T-helper 2 cell (primary cell): ENCODE measurements around the gene NKAPL.

Experiments
- DNase-seq, 5 experiments: peaks; one replicate each; pipeline versions ENCODE4 v3.0.0 to v3.0.0-alpha.2; 2012 to 2022

The NKAPL gene

DNA sequence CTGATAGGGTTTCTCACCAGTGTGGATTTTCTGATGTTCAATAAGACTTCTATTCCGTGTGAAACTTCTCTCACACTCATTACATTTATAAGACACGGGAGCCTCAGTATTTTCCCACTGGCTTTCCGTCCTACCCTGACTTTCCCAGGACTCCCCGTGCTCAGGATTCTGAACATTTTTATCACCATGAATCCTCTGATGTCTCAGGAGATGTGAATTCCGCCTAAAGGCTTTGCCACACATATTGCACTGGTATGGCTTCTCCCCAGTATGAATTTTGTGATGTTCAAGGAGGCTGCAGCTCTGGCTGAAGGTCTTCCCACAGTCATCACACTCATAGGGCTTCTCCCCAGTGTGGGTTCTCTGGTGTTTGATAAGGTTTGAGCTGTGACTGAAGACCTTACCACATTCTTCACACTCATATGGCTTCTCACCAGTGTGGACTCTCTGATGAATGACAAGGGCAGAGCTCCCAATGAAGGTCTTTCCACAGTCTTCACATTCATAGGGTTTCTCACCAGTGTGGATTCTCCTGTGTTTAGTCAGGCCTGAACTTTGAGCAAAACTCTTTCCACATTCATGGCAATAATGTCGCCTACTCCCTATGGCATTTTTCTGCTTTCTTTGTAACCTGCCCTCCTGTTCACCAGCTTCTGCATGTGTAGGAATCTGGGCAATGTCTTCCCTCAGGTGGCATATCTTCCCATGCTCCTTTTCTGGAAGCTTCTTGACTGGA lies 13.7 kb upstream of the NKAPL start:
- DNase-seq, result no peak

DNA sequence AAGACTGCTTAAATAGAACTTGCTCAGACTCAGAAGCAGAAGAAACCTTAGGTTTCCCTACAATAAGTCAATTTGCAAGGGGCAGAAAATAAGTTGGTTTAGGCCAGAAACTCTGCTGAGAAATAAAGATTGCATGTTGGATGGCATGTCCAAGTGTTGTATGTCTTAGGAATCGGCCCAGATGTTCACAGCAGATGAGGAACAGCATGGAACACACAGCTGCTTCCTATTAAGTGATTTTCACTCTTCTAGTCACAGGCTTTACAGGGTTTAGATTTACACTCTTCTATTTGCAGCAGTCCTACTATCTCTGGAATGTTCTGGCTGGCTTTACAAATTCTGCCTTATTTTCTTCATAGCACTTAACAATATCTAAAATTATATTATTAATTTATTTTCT lies 10.2 kb upstream of the NKAPL start:
- DNase-seq, result no peak

DNA sequence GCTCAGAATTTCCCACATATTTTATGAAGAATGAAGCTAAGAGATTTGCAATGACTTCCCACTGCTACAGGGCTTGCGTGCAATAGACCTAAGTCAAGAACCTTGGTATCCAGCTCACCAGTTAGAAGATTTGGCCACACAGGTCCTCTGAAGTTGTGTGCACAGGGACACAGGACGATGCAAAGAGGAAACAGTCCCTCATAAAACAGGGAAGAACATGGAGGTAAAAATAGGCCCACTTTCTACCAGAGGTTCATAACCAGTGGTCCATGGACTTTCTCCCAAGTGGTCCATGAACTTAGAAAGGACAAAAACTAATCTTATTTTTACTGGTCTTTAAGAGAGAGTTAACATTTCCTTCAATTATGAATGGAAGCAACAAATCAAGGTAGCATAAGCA lies 8.3 kb upstream of the NKAPL start:
- no peak for DNase-seq

DNA sequence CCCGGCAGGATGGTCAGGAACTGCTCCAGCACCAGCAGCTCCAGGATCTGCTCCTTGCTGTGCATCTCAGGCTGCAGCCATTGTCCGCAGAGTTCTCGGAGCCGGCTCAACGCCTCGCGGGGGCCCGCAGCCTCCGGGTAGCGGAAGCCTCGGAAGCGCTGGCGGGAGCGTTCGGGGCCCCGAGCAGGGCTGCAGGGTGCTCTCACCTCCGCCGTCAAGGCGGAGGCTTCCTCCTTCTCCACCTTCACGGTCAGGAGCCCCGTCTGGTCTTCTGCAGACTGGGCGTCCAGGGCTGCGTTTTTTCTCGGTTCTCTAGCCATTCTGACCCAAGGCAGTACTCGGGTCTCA lies 7.5 kb upstream of the NKAPL start:
- peak in 3 of 5 experiments; percentile 6 to 68 (median 24) for DNase-seq

DNA sequence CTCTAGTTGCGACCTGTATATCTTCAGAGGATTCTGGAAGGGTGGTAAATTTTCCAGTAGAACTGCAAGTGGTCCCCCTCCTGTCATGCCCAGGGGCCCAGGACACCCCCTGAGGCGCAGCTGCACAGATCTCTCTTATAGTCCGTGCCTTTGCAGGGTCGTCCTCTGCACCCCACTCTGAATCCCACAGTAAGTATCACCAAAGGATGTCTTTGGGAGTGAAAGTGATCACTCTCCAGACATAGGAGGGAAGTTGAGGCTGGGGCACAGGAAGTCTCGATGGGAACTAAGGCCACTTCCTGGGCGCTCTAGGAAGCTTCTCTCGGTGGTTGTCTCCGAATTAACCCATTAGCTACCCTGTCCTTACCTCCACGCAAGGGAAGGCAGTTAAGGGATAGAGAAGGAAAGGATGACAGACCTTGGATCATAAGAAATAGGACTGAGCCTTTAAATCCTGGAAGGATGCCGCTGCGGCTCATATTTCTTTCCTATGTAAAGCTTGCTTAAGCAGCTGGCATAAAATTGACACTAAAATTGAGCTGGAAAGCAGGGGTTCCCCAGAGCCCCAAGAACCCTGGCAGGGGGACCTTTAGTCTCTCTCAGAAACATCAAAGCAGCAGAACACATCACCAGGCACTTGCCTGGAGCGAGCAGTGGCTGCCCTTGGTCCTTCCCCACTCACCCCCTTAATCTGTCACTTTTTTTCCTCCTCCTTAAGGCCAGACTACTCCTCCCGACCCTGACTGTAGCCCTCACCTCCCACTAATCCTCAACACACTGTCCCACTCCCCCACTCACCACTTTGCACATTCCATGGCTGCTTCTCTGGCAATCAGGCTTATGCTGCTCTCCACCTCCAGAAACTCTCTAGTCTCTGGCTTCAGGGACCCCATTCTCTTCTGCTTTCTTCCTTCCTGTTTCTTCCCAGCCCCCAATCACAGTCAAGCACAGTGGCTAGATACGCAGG lies 6.8 kb upstream of the NKAPL start, which contains the start of gene ZKSCAN4:
ZKSCAN4 (minus strand) TSS at position 261 of the 967 bp plus-strand sequence. CDS start 289 bp downstream, outside the sequence.
- DNase-seq, result peak in 4 of 5 experiments; percentile 59 to 92 (median 70)

DNA sequence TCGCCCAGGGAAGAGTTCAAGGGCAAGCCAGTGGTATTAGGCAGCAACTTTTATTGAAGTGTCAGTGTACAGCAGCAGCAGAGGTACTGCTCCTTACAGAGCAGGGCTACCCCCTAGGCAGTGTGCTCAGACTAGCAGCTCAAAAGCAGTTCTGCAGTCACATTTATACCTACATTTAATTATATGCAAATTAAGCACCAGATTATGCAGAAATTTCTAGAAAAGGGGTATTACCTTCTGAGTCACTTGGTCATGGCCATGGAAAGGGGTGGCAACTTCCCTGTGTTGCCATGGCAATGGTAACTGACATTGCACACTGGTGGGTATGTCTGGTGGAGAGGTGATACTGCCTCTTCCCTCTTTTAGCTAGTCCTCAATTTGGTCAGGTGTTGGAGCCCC lies 5.0 kb upstream of the NKAPL start:
- peak in 1 of 5 experiments; percentile 21 for DNase-seq

DNA sequence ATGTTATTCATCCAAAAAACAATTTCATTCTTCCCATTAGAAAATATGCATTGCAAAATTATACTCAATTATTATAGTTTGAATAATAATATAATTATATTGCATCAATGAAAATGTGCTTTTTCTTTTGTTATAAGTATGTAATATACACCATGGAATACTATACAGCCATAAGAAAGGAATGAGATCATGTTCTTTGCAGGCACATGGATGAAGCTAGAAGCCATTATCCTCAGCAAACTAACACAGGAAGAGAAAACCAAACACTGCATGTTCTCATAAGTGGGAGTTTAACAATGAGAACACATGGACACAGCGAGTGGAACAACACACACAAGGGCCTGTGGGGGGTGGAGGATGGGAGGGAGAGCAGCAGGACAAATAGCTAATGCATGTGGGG lies 2.1 kb upstream of the NKAPL start:
- DNase-seq, result no peak

DNA sequence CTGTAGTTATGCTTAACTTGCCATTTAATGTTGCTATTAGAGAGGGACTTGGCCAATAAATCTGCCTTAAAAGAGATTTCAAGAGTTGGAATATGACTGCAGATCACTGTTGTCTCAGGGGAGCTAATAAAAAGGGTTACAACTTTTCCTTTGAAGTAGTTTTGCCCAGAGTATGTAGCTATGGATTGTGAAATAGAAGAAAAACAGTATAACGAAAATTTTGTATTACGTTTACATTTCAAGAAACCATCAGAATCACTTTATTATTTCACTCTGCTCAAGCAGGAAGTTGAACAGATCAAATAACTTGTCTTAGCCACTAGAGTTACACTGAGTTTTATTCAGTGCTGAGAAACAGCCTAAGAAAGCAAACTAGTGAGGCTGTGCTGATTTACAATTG lies 4.8 kb downstream of the NKAPL start:
- no peak for DNase-seq

DNA sequence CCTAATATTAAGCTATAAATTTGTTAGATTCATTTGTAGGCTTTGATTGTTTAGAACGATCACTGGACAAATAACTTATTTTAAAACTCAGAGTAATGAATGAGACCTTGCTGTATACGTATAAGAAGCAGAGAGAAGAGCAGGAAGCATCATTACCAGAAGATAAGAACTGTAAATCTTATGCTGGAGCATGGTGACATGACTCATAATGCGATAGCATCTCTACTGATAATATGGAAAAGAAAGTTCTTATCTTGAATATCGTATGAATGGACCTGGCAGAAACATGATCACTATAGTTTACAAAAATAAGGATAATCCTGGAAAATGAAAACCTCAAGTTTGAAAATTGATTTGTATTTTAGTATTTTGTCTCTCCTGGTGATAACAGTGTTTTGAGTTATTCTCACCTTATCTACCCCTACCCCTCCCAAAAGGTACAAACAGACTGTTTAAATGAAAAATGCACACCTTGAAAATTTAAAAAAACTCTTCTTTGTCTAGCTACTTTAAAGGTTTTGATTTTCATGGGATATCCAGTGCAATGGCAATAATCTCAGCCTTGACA lies 5.8 kb downstream of the NKAPL start:
- DNase-seq, result peak in 1 of 5 experiments; percentile 45

DNA sequence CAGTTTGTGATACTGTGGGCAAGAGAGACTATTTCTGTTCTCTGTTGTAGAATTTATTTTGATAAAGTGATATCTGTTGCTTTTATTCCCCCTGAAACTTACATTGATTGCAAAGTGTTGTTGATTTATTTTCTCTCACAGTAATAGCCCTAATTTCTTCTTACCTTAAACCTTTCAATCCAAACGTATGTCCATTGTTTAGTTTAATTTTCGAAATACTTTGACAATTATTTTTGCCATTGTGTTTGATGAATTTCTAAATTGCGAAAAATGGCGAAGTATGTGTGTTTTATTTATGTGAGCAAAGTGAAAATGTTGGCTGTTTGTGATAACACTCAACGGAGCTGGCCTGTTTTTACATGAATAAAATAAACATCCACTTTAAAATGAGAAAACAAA lies 7.5 kb downstream of the NKAPL start:
- no peak for DNase-seq

DNA sequence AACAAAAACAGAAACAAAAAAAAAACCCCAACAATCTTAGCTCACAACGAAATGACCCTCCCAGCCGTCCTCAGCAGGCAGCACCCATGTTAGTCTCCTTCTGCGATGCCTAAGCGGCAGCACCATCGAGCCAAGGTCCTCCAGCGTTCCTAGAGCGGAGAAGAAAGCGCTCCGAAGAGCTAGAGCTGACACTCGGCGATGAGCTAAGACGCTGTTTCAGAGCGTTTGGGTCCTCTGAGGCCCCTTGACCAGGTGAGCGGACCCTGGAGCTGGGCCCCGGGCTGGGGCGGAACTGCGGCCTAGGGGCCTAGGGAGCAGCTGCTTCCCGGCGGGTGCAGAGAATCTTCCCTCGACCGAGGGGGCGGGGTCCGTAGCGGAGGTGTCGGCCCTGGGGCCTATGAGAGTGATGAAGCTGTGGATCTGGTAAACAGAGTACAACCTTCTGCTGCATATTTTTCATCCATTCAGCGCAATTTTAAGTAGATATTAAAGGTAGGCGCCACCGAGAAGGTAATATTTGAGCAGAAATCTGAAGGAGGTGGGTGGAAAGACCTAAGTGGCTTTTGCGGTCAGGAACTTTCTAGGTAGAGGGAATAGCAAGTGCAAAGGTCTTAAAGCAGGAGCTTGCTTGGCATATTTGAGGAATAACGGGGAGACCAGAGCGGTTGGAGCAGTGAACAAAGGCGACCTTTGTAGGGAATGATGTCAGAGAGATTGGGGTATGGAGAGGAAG lies 8.0 kb downstream of the NKAPL start, which contains the start of gene ZSCAN26:
ZSCAN26 (plus strand) TSS at position 182 of the 733 bp plus-strand sequence. CDS start 4,777 bp downstream, outside the sequence.
- DNase-seq, result peak; percentile 37 to 93 (median 72)

DNA sequence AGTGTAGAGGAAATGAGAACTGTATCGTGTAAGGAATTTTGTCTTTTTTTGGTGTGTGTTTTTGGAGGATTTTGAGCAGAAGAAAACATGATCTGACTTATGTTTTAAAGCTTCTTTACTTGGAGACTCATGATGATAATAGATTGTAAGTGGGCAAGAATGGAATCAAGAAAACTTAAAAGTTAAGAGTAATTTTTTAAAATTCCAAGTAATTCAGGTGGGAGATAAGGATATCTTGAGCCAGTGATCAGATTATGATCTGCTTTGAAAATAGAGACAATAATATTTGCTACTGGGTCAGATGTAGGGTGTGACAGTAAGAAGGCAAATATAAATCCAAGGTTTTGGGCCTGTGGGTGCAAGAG lies 8.6 kb downstream of the NKAPL start:
- no peak for DNase-seq

DNA sequence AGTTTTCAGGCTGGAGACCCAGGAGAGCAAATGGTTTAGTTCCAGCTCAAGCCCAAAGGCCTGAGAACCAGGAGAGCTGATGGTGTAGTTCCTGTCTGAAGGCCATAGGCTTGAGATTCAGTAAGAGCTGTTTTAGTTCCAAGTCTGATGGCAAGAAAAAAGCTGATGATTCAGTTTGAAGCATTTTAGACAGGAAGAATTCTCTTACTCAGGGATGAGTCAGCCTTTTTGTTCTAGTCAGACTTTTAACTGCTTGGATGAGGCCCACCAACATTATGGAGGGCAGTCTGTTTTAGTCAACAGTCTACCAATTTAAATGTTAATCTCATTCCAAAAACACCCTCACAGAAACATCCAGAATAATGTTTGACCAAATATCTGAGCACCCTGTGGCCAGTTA lies 10.4 kb downstream of the NKAPL start:
- DNase-seq, result no peak

DNA sequence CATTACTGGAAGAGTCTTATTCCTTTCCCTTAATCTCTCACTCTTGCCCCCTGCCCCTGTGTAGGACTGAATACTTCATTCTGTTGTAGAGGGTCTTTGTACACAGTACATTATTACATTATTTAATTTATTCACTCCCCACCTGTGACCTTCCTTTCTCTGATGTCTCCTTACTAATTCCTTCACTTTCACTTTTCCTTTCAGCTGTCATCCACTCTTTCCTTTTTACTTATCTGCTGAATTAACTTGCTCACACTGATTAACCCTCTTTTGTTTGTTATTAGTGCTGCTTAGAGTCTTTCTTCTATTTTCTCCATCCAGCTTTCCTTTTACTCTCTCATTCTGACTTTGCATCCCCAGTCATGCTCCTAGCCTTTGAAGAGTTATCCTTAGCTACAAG lies 15.8 kb downstream of the NKAPL start:
- no peak for DNase-seq

DNA sequence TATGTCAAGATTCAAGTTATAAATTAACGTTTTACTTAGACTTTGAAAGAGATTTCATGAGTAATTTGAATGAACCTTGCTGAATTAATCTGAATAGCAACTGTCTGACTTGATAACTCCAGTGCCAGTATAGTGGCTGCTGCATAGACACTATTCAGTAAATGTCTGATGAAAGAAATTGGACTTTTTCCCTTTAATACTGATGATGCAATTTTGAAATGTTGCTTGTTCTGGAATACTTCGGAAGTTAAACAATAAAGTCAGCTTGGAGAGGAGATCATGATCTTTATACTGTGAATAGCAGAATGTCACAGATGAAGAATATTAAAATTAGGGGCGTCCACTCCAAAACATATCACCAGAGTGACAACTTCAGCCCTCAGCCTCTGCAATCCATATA lies 18.6 kb downstream of the NKAPL start:
- no peak for DNase-seq

DNA sequence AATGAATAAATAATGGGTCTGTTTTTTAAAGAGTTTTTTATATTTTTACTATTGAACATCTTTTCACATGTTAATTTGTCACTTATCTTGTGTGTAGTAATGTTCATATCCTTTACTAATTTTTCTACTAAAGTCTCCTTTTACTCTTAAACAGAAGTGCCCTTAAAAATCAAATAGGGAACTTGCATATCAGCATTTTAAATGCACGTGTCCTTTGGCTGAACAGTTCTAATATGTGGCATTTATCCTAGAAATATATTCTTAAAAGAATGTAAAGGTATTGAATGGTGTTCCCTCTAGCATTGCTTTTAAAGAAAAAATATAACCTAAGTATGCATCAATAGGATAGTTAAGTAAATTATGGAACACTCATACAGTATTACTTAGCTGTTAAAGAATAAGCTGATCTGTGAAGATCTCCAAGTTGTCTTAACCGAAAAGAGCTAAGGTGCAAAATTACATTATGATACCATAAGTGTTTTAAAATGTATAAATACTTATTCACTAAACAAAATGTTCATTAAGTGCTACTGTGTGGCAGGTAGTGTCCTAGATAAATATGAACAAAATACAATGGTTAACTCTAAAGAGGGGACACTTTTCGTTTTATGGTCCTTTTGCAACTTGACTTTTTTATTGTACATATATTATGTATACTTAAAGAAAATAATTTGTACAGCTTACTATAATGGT lies 21.6 kb downstream of the NKAPL start:
- DNase-seq, result no peak

DNA sequence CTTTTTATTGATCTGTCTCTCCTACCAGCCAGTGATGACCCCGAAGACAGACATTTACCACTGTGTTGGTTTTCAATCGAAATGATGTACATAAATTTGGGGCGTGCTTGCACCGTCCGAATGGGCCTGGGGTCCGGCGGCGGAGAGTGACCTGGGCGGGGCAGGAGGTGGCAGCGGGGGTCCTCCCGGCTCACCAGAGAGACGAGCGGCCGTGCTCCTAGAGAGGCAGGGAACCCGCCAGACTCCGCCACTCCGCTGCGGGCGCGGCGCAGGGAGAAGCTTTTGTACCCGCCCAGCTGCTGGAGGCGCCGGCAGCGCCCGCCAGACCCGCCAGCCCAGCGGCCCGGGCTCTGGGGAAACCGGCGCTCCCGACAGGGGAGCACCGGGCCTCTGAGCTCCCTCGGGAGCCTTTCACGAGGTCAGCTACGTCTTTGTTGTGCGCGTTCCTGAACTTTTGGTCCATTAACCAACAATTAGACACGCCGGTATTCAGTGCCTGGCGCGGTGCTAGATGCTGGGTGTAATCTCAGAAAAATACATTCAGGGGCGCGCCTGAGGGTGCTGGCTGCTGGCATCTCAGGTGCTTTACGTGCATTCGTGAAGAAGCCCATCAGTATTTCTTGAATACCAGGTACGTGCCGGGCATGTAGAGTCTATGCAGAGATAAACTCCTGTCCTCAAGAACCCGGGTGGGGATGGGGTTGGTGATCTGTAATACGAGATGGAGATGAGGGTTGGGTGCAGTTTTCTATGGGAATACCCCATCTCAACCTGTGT lies 22.4 kb downstream of the NKAPL start, which contains the start of gene PGBD1:
PGBD1 (plus strand) TSS at position 285 of the 777 bp plus-strand sequence. CDS start 2,242 bp downstream, outside the sequence.
- peak in 4 of 5 experiments; percentile 13 to 74 (median 17) for DNase-seq

DNA sequence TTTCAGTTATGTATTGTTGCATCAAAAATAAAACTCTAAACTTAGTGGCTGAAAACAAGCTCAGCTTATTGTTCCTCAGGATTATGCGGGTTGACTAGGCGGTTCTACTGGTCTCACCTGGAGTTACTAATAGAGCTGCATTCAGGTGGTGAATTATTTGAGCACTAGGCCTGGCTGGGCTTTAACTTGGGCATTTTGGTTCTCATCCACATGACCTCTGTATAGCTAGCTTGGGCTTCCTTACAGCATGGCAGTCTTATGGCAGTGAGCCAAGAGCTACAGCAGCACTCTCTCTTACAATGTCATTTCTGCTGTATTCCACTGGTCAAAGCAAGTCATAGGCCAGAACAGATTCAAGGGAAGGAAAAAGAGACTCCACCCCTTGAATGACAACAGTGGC lies 23.8 kb downstream of the NKAPL start:
- peak in 1 of 5 experiments; percentile 11 for DNase-seq

DNA sequence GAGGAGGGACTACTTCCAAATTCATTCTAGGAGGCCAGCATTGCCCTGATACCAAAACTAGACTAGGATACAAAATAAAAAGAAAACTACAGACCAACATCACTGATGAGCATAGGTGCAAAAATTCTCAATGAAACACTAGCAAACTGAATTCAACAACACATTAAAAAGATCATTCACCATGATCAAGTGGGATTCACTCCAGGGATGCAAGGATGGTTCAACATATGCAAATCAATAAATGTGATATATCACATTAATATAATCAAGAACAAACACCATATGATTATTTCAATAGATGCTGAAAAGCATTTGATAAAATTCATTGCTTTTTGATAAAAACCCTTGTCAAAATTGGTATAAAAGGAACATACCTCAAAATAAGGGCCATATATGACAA lies 32.5 kb downstream of the NKAPL start:
- DNase-seq, result no peak

DNA sequence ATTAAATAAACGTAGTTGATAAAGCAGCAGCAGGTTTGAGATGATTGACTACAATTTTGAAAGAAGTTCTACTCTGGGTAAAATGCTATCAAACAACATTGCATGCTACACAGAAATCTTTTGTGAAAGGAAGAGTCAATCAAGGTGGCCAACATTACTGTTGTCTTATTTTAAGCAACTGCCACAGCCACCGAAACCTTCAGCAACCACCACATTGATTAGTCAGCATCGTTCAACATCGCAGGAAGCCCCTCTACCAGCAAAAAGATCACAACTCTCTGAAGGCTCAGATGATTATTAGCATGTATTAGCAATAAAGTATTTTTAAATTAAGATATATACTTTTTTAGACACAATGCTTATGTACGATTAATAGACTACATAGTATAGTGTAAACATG lies 36.2 kb downstream of the NKAPL start:
- no peak for DNase-seq

DNA sequence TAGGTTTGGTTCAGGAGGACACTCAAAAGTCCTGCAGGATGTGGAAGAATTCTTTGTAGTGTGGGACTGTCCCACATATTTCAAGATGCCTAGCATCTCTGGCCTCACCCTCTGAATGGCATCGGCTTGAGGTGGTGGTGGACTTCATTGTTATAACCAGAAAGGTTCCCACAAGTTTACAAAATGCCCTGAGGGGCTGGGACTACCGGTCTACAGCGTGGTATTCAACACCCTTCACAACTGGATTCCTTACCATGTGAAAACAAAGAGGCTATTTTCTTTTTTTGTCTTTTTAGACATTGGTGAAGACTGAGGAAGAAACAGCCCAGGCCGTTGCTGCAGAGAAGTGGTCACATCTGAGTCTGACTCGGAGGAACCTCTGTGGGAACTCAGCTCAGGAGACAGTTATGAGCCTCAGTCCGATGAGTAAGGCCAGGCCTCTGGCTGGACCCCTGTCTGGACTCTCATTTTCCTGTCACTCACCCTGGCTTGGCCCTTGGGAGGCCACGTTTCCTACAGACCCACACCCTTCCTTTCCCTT lies 37.5 kb downstream of the NKAPL start:
- no peak for DNase-seq
